NB4 (cell line): Measurements from ENCODE around the gene AMPD3.

ENCODE experiments used
- DNase-seq: peaks from one replicate; pipeline ENCODE4 v3.0.0; 2010; ENCODE audit warnings: low read depth
- H3K4me3 ChIP-seq: one replicate; pipeline ENCODE4 v1.5.1; 2011; ENCODE audit warnings: mild to moderate bottlenecking, low read depth, low read length, moderate library complexity
- CTCF ChIP-seq: IDR thresholded peaks from one replicate; pipeline ENCODE4 v1.5.1; 2012; ENCODE audit warnings: low read depth, low read length
- MAX ChIP-seq: IDR thresholded peaks from 2 replicates; pipeline ENCODE4 v1.6.1; 2011; ENCODE audit warnings: low read depth, low read length
- MYC ChIP-seq: IDR thresholded peaks from 2 replicates; pipeline ENCODE4 v1.6.1; 2011; ENCODE audit warnings: low read depth, low read length
- POLR2A ChIP-seq: IDR thresholded peaks from 2 replicates; pipeline ENCODE4 v1.6.1; 2011; ENCODE audit warnings: mild to moderate bottlenecking; ENCODE audit not compliant: insufficient read length; ENCODE audit errors: extremely low read depth

Gene AMPD3

GRCh38 chr11:10534316-10534715 is 79.3 kb downstream of the AMPD3 start:
- TF ChIP-seq POLR2A (no peak), CTCF (no peak), MAX (no peak)
- peak; percentile 12 for DNase-seq
- H3K4me3 ChIP-seq, result no peak overlapping the region

- H3K4me3 ChIP-seq, result no peak overlapping the region
- no peak for TF ChIP-seq POLR2A
- TF ChIP-seq MAX, result no peak
- no peak for TF ChIP-seq MYC
- no peak for TF ChIP-seq CTCF
- DNase-seq, result no peak
Observed at GRCh38 chr11:10537600-10537999, 82.5 kb downstream of the AMPD3 start.

GRCh38 chr11:10538924-10539323 is 83.9 kb downstream of the AMPD3 start:
- no peak for DNase-seq
- TF ChIP-seq POLR2A (no peak), MAX (no peak), CTCF (no peak), MYC (no peak)
- no peak overlapping the region for H3K4me3 ChIP-seq

- H3K4me3 ChIP-seq, result no peak overlapping the region
- DNase-seq, result no peak
- no peak for TF ChIP-seq POLR2A
- TF ChIP-seq MYC, result no peak
- TF ChIP-seq CTCF, result no peak
- TF ChIP-seq MAX, result no peak
Observed at GRCh38 chr11:10539339-10539738, 84.3 kb downstream of the AMPD3 start.

- DNase-seq, result peak; percentile 51
- no peak for TF ChIP-seq CTCF
- TF ChIP-seq MAX, result no peak
- TF ChIP-seq MYC, result no peak
- no peak for TF ChIP-seq POLR2A
- H3K4me3 ChIP-seq, result peak overlapping the region; percentile 88
Observed at GRCh38 chr11:10540546-10540914, 85.5 kb downstream of the AMPD3 start.

- TF ChIP-seq CTCF (peak; percentile 56), MYC (peak; percentile 60), POLR2A (peak; percentile 93), MAX (peak; percentile 63; the same call in 1 of the 2 replicates)
- peak; percentile 94 for DNase-seq
- peak within 1 kb of the TSS; percentile 88 for H3K4me3 ChIP-seq
Observed at GRCh38 chr11:10540915-10541560, 86.0 kb downstream of the AMPD3 start, which contains the start of gene RNF141. Gene RNF141, minus strand, starts transcription at chr11:10541187. Its CDS starts 7,029 bp downstream, at chr11:10534158.
